Left lung (tissue), 10 donors: Measurements from ENCODE around the gene NEUROG2. TPM values are rescaled to one million over a fixed set of nuclear protein-coding genes. Genes with fewer than 3 reads are reported as not detected.

ENCODE experiments used
- ATAC-seq: fragments of 200-7000 bp; cut with Tn5 transposase; one replicate; pipeline ENCODE4 v1.9.1; 2020; ENCODE audit warnings: moderate library complexity
- DNase-seq, 4 donors: peaks; one replicate each; pipeline ENCODE4 v3.0.0-alpha.2; 2013 to 2020
- H3K27ac ChIP-seq, 2 donors: fragments of 200-600 bp; sonication (generic) in 1 of 2; one replicate each; pipeline versions ENCODE4 v1.5.0 to v1.8.0; 2020 to 2021
- H3K27me3 ChIP-seq, 2 donors: fragments of 200-600 bp; sonication (generic) in 1 of 2; one replicate each; pipeline versions ENCODE4 v1.5.0 to v1.8.0; 2020 to 2021
- H3K36me3 ChIP-seq, 2 donors: fragments of 200-600 bp; sonication (generic) in 1 of 2; one replicate each; pipeline versions ENCODE4 v1.5.0 to v1.8.0; 2020 to 2021
- H3K4me1 ChIP-seq, 2 donors: fragments of 200-600 bp; one replicate each; pipeline ENCODE4 v1.8.0; 2021
- H3K4me3 ChIP-seq, 2 donors: fragments of 200-600 bp; sonication (generic) in 1 of 2; one replicate each; pipeline versions ENCODE4 v1.5.0 to v1.8.0; 2020 to 2021; ENCODE audit warnings: mild to moderate bottlenecking in 1 of 2
- H3K9me3 ChIP-seq, 2 donors: fragments of 200-600 bp; sonication (generic) in 1 of 2; one replicate each; pipeline versions ENCODE4 v1.5.0 to v1.8.0; 2020 to 2021
- intact Hi-C, 2 donors: fragments of 100-400 bp; cut with DNase I; formaldehyde crosslinking; loops; one replicate each; pipeline versions ENCODE4 v1.11.2 to v1.14.2; 2022
- polyA plus RNA-seq, 6 donors: library from polyadenylated mRNA; unstranded; fragments of 120-200 nt; gene quantifications; one replicate each; pipeline ENCODE4 v1.2.1, GENCODE V29; 2013; ENCODE audit not compliant: insufficient read length in 6 of 6
- total RNA-seq, 2 donors: library from RNA; stranded (reverse); fragmentation: NEBNext Ultra II Directional; extraction: Animal tissue kit (Norgen Biotek cat#: 25700); gene quantifications; one replicate each; pipeline ENCODE4 v1.2.1, GENCODE V29; 2021
- TF ChIP-seq, protein P1 (sequence below), 2 donors: fragments of 200-600 bp; sonication (generic) in 1 of 2; IDR thresholded peaks; one replicate each; pipeline versions ENCODE4 v1.5.0 to v1.8.0; 2021; ENCODE audit warnings: antibody characterized with exemption in 2 of 2
- donor health status: DM: no; HTN: yes; CAD: no.
- donor health status: DM: no; HTN: no; CAD: no.

NEUROG2 gene
- total and polyA plus RNA-seq, 8 donors: not detected

DNA sequence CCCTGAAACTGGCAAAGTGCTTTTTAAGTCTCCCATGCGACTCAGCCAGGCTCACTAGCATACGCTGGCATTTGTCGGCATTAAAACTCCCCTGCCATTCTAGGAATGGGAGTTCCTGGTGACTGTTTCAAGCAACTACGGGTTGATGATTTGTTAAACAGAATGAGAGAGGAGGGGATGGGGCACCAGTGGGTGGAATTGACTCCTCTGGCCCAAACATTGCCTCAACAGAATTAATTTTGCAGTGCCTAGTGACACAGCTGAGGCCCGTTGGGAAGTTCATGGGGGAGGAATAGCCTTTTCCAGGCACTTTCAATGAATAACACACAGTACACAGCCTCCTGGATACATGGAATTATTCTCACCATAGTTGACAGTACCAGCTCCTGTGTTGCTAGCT is 30.1 kb downstream of the NEUROG2 start:
- intact Hi-C loops: no loop called here
- no peaks in the 10 kb centered on the region for H3K4me1 ChIP-seq
- no peak for DNase-seq

DNA sequence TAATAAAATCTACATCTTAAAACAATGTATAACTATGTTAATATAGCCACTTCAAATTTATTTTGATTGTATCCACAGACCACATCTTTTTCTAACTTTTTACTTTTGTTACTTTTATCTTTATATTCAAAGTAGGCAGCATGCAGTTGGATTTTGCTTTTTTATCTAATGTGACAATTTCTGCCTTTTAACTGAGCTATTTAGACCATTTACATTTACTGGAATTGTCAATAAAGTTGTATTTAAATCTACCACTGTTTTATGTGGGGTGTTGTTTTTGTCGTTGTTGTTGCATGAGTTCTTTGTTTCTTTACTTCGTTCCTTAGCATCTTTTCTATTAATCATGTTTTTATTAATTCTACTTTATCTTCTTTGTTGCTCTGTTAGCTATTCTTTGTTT is 42.0 kb downstream of the NEUROG2 start:
- TF ChIP-seq, protein P1, sequence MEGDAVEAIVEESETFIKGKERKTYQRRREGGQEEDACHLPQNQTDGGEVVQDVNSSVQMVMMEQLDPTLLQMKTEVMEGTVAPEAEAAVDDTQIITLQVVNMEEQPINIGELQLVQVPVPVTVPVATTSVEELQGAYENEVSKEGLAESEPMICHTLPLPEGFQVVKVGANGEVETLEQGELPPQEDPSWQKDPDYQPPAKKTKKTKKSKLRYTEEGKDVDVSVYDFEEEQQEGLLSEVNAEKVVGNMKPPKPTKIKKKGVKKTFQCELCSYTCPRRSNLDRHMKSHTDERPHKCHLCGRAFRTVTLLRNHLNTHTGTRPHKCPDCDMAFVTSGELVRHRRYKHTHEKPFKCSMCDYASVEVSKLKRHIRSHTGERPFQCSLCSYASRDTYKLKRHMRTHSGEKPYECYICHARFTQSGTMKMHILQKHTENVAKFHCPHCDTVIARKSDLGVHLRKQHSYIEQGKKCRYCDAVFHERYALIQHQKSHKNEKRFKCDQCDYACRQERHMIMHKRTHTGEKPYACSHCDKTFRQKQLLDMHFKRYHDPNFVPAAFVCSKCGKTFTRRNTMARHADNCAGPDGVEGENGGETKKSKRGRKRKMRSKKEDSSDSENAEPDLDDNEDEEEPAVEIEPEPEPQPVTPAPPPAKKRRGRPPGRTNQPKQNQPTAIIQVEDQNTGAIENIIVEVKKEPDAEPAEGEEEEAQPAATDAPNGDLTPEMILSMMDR (IDR thresholded peaks at IDR 0.05): no peak
- Histone ChIP-seq H3K27me3 (no peaks in the 10 kb centered on the region), H3K36me3 (no peaks in the 10 kb centered on the region), H3K4me3 (no peak overlapping the region), H3K9me3 (peaks cover 0 to 1% of the 10 kb centered on the region in 2 donors), H3K27ac (no peak overlapping the region), H3K4me1 (no peaks in the 10 kb centered on the region)
- no peak for ATAC-seq
- intact Hi-C loops: no loop called here
- no peak for DNase-seq

More for the DNA sequence above, 30.1 kb downstream of the NEUROG2 start:
- H3K36me3 ChIP-seq: no peaks in the 10 kb centered on the region
- no peak overlapping the region for H3K4me3 ChIP-seq
- TF ChIP-seq, protein P1 (IDR thresholded peaks at IDR 0.05): no peak
- H3K9me3 ChIP-seq: peaks cover 0 to 30% of the 10 kb centered on the region in 2 donors
- H3K27ac ChIP-seq: no peak overlapping the region
- ATAC-seq: no peak
- no peaks in the 10 kb centered on the region for H3K27me3 ChIP-seq

- intact Hi-C loops: no loop called here
- ATAC-seq: no peak
Observed at GRCh38 chr4:112472318-112472717, 43.7 kb downstream of the NEUROG2 start.

More at GRCh38 chr4:112472318-112472717, 43.7 kb downstream of the NEUROG2 start:
- H3K4me1 ChIP-seq: no peaks in the 10 kb centered on the region
- H3K36me3 ChIP-seq: no peaks in the 10 kb centered on the region
- H3K9me3 ChIP-seq: peaks cover 0 to 1% of the 10 kb centered on the region in 2 donors
- no peaks in the 10 kb centered on the region for H3K27me3 ChIP-seq
- DNase-seq: no peak
- H3K4me3 ChIP-seq: no peak overlapping the region
- TF ChIP-seq, protein P1 (IDR thresholded peaks at IDR 0.05): no peak
- no peak overlapping the region for H3K27ac ChIP-seq

Other genes starting within 250 kb of the NEUROG2 start
- gene TIFA, start 230.3 kb downstream of the NEUROG2 start, total RNA-seq: 10 to 100 TPM; 12.7 to 18.8 TPM
- 10 to 100 TPM; 13.5 to 18.6 (median 14.2) TPM for gene TIFA, start 230.3 kb downstream of the NEUROG2 start, polyA plus RNA-seq
- gene ALPK1, start 218.8 kb downstream of the NEUROG2 start, total RNA-seq: 10 to 100 TPM; 21.3 to 38.5 TPM
- 10 to 100 TPM; 16.3 to 27.2 (median 22.0) TPM for gene ALPK1, start 218.8 kb downstream of the NEUROG2 start, polyA plus RNA-seq
- 1 to 10 TPM; 5.9 to 9.2 TPM for gene ZGRF1, start 120.7 kb upstream of the NEUROG2 start, total RNA-seq
- gene ZGRF1, start 120.7 kb upstream of the NEUROG2 start, polyA plus RNA-seq: 10 to 100 TPM; 17.2 to 31.8 (median 22.3) TPM
- gene LARP7, start 121.0 kb upstream of the NEUROG2 start, total RNA-seq: 10 to 100 TPM; 27.7 to 33.3 TPM
- gene LARP7, start 121.0 kb upstream of the NEUROG2 start, polyA plus RNA-seq: 100 to 1,000 TPM in 1 of 6 donors, 10 to 100 TPM in 5; 84.3 to 109 (median 94.7) TPM